ENCODE data around the gene ZNF57. TPM values are rescaled to one million over a fixed set of nuclear protein-coding genes. Genes with fewer than 3 reads are reported as not detected.
A peak's percentile ranks its signal among the peaks of the same experiment; 100 is the strongest.
"Not testable (repeated sequence)": the region's sequence is repeated elsewhere in the genome, so short reads cannot be mapped to it uniquely, and the experiment has no call there.

Gene ZNF57
- 2.4 and 3.4 TPM in 2 replicates for total RNA-seq

DNA sequence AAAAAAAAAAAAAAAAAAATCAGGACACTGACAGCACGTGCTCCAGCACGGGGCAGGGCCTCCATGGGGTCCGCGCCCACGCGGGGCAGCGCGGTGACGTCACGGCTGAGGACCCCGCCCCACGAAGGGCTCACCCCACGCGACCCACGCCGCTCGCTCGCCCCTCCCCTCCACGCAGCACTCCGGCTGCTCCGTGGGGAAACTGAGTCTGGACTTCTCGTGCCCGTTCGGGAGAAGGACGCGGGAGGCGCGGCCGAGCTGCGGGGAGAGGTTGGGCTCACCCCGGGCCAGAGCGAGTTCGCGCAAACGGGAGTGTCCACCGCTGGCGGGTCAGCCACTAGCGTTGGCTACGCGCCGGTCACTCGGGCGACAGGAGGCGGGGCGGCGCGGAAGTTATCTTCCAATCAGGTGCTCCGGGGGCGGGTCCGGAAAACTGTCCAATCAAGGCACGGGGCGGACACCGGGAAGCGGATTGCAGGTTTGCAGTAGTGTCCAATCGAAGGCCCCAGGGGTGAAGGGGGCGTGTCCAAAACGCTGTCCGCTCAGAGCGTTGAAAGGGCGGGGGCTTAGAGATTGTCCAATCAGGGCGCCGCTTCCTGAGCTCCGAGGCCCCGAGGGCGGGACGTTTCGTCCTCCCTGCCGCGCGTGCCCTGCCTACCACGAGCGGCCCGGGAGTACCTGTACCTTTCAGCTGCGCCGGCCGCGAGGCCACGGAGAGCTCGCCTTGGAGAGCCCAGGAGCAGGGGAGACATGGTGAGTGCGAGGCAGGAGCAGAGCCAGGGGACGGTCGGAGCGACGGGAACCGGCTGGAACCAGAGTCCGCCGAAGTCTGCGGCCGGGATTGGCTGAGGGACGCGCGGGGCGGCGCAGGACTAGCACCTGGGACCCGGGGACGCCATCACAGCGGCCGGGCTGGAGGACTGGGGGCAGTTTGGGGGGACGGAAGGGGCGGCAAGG is at the start of gene ZNF57:
TSS of gene ZNF57 (plus strand) at position 633 of the 957 bp plus-strand sequence. CDS start at position 751, 118 bp downstream.
- peak; percentile 99 to 100 for DNase-seq (ENCODE audit: low read depth in 2 of 2)

DNA sequence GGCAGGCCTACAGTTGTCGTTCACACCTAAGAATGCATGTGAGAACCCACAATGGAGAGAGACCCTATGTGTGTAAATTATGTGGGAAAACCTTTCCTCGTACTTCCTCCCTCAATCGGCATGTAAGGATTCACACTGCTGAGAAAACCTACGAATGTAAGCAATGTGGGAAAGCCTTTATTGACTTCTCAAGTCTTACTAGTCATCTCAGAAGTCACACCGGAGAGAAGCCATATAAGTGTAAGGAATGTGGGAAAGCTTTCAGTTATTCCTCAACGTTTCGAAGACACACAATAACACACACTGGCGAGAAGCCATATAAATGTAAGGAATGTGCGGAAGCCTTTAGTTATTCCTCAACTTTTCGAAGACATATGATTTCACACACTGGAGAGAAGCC is 48.1 kb upstream of the ZNF57 start:
- DNase-seq (ENCODE audit: low read depth in 2 of 2): no peak

DNA sequence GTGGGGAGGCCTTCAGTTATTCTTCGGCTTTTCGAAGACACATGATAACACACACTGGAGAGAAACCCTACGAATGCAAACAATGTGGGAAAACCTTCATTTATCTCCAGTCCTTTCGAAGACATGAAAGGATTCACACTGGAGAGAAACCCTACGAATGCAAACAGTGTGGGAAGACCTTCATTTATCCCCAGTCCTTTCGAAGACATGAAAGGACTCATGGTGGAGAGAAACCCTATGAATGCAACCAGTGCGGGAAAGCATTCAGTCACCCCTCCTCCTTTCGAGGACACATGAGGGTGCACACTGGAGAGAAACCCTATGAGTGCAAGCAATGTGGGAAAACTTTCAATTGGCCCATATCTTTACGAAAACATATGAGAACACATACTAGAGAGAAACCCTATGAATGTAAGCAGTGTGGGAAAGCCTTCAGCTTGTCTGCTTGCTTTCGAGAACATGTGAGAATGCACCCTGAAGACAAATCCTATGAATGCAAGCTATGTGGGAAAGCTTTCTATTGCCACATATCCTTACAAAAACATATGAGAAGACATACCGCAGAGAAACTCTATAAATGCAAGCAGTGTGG is 47.6 kb upstream of the ZNF57 start:
- DNase-seq (ENCODE audit: low read depth in 2 of 2): no peak

DNA sequence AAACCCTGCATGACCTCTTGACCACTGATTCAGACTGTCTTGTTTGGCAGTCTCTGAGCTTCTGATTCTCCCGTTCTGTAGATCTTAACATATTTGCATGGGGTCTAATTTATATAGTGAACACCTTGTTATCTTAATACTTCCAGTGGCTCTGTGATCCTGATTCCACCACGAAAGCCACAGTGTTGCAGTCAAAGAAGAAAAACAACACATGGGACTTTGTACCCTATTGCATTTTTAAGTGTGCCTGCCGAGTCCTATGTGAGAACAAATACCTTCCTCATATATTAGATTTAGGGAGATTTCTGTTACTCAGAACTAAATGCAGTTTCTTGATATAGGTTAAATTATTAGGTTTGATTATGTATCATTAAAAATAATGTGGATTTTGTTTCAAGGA is 45.9 kb upstream of the ZNF57 start:
- DNase-seq (ENCODE audit: low read depth in 2 of 2): no peak

DNA sequence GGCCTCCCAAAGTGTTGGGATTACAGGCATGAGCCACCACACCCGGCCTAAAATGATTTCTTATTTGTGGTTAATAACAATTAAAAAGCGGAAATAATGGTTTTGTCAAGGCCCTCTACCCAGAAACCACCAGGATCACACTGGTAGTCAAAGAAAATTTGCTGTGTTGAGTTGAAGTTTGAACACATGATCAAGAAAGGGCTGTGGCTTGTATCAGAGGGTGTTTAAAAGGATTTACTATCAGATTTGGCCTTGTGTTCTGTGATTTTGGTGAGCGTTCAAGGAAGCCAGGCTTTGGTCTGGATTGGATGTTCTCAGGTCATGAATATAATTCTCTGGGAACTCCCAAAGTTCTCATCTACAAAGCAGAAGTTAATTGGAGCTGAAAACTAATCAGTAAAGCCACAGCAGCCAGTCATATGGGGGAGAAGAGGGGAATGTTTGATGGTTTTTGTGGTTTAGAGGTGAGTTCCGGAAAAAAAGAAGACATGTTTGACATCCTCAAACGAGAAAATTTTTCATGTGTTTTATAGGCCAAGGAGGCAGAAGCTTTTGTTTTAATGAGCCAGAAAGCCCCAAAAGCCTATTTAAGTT is 44.2 kb upstream of the ZNF57 start:
- DNase-seq (ENCODE audit: low read depth in 2 of 2): no peak

DNA sequence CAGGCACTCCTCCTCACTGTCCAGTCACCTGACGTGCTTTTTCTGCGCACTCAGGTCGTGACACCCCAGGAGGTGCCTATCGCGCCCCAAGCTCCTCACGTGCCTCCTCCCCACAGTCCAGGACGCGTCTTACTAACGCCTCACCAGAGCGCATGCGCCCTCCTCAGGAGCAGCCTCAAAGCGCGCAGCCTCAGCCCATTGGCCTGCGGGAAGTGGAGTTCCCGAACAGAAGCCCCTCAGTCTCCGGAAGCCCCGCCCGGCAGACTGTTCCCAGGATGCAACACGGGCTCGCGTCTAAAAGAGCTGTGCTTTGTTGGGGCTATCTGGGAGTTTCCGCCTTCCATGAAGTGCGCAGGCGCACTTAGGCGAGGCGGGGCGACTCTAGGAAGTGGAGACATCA is 41.9 kb upstream of the ZNF57 start:
- no peak for DNase-seq (ENCODE audit: low read depth in 2 of 2)

DNA sequence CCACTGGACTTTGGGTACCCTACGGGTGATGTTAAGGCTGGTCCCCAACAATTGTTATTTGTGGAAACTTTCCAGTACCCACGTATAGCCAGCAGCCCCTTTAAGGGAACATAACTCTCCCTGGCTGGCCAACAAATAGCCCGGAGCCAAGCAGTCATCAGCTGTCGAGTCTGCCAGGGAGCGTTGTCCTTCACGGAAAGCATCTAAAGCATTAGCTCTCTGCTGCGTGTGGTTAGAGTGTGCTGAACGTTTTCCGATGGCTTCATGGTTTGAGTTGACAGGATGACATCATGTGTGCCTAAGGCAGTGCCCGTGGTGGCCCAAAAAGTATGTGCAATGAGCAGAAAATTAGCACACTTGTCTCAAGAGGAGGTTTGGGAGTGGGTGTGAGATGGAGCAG is 36.9 kb upstream of the ZNF57 start:
- no peak for DNase-seq (ENCODE audit: low read depth in 2 of 2)

DNA sequence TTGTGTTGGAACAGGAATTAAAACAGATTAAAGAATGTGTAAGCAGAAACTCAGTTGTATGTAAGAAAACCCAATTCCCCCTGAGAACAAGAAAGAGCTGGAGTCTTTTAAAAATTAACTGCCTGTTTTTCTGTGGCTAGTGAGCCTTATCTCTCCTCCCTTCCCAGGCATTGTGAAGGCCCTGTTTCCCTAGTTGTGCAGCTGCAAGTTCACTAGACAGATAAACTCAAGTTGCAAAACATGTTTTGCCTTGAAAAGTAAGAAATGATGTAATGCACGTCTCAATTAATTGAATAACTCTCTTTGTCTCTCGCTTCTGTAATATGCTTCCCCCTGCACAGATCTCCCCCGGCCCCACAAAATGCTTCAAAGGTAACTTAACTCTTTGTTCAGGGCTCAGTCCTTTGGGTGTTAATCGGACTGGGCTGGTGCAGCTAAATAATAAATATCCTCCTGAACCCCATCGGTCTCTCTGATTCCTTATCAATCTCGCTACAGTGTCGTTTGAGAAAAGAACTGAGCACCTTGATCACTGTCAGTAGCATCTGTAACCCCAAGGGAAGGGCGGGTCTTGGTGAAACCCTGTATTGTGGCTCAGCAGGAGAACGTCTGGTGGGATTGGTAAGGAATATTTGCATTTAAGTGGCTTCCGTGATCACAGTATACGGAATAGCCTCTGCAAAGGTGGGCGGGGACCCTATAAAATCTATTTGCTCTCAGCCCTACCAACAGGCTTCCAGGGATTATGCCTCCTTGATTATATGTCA is 35.2 kb upstream of the ZNF57 start:
- no peak for DNase-seq (ENCODE audit: low read depth in 2 of 2)

DNA sequence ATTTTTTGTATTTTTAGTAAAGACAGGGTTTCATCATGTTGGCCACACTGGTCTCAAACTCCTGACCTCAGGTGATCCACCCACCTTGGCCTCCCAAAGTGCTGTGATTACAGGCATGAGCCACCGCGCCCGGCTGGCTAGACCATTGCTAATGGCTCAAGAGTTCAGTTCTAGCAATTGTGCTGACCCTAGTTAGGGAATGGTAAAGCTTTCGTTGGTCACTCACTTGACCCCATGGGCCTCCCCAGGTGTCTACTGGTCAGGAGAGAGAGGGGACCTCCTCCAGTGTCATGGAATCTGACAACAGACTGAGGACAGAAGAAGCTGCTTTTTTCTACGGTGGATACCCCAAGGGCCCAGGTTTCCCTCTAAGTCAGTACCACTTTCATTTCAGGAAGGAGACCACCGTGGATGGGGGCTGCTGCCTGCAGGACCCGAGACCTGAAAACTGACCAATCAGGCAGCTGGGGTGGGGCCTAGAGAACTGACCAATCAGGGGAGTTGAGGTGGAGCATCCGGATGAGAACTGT is 34.2 kb upstream of the ZNF57 start:
- no peak for DNase-seq (ENCODE audit: low read depth in 2 of 2)

DNA sequence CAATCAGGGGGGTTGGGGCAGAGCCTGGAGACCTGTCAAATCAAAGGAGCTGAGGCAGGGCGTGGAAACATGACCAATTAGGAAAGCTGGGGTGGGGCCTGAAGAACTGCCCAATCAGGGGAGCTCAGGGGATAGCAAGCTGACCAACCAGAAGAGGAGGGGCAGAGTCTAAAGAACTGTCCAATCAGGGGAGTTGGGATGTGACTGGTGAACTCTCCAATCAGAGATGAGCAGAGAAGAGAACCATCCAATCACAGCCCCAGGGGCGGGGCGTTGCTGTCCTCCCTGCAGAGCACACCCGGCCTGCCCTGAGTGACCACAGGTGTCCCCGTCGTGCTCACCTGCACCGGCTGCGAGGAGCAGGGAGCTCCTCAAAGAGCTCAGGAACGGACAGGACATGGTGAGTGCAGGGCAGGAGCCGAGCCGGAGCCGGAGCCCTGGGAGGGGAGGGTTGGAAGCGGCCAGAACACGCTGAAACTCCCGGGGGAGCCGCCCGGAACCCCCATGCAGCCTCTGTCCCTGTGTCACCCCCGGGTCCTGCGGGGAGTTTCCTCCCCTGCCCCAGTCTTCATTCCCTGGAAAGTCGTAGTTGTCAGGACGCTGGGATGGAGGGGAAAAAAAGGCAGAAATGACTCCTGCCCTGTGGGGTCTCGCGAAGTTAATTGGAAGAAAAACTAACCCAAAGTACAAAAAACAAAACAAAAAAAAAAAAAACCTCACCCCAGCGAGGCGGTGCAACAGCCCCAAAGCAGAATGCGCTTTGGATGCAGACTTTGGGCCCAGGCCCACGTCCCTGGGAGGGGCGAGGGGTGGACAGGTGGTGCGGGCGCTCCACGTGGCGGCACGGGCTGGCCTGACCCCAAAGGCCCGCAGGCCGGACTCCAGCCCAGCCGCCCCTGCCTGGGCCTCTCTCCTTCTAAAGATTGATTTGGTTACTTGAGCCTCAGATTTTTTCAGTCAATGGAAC is 33.4 kb upstream of the ZNF57 start, which contains the start of gene ZNF556:
TSS of gene ZNF556 (plus strand) at position 311 of the 967 bp plus-strand sequence. CDS start at position 398, 87 bp downstream.
- DNase-seq (ENCODE audit: low read depth in 2 of 2): no peak

DNA sequence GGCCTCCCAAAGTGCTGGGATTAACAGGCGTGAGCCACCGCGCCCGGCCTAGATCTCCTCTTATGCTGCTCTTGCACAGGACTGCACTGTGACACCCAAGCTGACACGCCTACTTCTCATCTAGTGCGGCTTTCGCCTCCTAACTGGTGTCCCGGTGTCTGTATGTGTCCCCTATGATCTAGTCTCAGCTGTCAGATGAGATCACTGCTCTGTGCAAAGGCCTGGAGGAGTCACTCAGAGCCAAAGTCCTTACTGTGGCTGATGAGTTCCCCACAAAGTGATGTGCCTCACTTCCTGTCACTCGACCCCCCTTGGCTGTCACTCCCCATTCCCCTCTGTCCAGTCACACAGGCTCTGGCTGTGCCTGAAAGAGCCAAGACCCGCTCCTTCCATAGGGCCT is 31.1 kb upstream of the ZNF57 start:
- no peak for DNase-seq (ENCODE audit: low read depth in 2 of 2)

DNA sequence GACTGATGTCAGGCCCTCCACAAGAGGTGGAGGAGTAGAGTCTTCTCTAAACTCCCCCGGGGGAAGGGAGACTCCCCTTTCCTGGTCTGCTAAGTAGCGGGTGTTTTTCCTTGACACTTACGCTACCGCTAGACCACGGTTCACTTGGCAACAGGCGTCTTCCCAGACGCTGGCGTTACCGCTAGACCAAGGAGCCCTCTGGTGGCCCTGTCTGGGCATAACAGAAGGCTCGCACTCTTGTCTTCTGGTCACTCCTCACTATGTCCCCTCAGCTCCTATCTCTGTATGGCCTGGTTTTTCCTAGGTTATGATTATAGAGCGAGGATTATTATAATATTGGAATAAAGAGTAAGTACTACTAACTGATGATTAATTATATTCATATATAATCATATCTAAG is 28.6 kb upstream of the ZNF57 start:
- not testable (repeated sequence) for DNase-seq (ENCODE audit: low read depth in 2 of 2)

DNA sequence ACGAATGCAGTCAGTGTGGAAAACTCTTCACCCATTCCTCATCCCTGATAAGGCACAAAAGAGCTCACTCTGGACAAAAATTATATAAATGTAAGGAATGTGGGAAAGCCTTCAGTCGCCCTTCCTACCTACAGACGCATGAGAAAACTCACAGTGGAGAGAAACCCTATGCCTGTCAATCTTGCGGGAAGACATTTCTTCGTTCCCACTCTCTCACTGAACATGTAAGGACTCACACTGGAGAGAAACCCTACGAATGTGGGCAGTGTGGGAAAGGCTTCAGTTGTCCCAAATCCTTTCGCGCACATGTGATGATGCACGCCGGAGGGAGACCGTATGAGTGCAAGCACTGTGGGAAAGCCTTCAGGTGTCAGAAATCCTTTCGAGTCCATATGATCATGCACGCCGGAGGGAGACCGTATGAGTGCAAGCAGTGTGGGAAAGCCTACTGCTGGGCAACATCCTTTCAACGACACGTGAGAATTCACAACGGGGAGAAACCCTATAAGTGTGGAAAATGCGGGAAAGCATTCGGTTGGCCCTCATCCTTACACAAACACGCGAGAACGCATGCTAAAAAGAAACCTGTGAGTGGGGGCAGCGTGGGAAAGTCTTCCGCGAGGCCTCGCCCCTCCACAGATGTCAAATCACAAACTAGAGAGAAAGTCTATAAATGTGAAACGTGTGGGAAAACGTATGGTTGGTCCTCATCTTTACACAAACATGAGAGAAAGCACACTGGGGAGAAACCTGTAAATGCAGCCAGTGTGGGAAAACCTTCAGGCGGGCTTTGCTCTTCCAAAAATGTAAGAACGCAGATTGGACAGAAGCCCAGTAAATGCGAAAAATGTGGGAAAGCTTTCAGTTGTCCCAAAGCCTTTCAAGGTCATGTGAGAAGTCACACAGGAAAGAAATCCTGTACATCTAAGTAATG is 23.1 kb upstream of the ZNF57 start:
- DNase-seq (ENCODE audit: low read depth in 2 of 2): no peak

DNA sequence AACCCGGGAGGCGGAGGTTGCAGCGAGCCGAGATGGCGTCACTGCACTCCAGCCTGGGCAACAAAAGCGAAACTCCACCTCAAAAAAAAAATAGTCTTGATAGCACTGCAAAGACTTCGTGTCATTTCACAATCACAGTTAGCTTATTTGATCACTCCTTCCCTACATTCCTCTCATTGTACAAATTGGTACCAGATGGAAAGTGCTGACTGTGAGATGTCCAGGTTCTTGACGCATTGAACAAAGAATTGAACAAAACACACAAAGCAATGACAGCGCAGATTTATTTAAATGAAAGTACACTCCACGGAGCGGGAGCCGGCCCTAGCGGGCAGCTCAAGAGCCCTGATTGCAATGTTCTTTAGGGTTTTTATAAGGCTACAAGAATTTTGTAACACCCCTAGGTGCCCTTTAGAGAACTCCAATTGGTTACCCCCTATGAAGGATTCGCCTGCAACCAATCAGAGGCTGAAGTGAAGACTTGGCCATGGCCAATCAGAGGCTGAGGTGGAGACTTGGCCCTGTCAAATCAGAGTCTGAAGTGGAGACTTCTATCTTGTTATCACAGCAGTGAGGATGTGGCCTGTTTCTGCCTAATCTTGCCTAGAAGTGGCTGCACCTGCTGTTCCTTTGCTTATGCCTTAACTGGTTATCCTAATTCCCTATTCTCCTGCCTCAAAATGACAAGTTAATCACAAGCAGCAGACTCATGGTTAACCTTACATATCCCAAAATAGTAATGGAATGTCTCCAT is 16.9 kb upstream of the ZNF57 start:
- DNase-seq (ENCODE audit: low read depth in 2 of 2): no peak

DNA sequence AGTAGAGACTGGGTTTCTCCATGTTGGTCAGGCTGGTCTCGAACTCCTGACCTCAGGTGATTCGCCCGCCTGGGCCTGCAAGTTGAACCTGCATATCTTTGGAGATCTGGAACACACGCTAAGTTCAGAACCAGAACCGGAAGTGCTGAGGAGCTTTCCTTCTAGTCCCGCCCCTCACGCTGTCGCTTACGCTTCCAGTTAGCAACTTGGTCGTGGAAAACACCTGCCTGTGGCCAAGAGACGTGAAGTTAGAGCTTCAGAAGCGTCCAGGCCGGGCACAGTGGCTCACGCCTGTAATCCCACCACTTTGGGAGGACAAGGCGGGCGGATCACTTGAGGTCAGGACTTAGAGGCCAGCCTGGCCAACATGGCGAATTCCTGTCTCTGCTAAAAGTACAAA is 15.0 kb upstream of the ZNF57 start:
- DNase-seq (ENCODE audit: low read depth in 2 of 2): no peak

DNA sequence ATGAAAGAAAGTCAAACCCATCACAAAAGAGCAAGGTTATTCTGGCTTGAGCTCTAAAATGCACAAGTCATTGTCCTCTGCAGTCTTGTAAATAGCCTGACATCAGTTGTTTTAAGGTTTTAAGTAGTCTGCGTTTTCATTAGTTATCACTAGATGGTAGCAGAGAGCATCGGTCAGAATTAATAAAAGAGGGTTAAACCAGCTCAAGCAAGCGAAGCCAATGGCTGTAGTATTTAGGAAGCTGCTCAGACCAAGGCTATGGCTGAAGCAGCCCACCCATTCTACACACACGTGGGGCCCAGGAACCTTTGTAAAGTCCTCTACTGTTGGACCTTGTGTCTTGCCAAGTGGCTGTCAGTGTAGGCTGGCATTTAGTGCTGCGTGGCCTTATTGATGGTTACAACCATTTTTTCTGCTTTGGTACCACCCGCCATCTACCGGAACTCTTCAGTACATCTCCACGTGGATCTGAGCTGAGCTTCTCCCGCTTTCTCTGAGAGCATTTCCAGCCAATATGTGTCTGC is 13.3 kb upstream of the ZNF57 start:
- DNase-seq (ENCODE audit: low read depth in 2 of 2): peak; percentile 78 to 80

DNA sequence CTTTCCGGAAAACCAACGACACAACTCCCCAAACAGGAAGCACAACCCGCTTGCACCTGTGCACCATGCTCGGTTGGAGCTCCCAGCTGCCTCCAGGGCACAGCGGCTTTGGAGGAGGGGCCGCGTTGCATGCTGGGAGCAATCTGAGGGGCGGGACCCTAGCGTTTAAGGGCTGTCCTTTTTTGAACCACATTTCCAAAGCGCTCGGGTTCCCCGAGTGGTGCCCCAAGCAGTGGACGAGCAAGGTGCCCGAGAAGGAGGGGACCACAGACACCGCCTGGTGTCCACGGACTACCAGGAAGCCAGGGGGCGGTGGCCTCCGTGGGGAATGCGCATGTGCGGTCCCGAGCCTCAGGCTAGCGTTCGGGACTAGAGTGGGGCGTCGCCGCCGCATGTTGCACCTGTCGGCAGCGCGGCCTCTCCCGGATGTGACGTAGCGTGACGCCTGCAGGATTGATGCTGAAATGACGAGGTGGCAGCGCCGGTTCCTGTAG is 11.9 kb upstream of the ZNF57 start:
- peak; percentile 29 to 53 for DNase-seq (ENCODE audit: low read depth in 2 of 2)

DNA sequence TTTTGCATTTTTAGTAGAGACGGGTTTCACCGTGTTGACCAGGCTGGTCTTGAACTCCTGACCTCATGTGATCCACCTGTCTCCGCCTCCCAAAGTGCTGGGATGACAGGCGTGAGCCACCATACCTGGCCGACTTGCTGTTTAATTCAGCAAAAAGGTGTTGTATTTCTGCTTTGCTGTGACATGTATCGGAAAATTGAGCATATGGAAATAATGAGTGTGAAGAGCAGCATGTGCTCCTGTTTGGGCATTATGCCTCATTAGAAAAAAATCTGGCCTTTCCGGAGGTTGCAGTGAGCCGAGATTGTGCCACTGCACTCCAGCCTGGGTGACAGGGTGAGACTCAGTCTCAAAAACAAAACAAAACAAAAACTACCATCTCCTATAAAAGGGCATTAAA is 10.2 kb upstream of the ZNF57 start:
- DNase-seq (ENCODE audit: low read depth in 2 of 2): peak in 1 of 2 donors; percentile 53
